GM12801 (cell line): Measurements from ENCODE around the gene IGFL1.

Experiments
- CTCF ChIP-seq: IDR thresholded peaks from one replicate; pipeline ENCODE4 v1.5.1; 2011; ENCODE audit warnings: control low read depth; ENCODE audit not compliant: insufficient read length; ENCODE audit errors: extremely low read depth

IGFL1 gene

GRCh38 chr19:46225558-46226004 is 4.0 kb upstream of the IGFL1 start:
- TF ChIP-seq CTCF, result no peak

GRCh38 chr19:46226438-46226973 is 3.0 kb upstream of the IGFL1 start:
- TF ChIP-seq CTCF, result no peak

- no peak for TF ChIP-seq CTCF
Measured at GRCh38 chr19:46232029-46232428, 2.5 kb downstream of the IGFL1 start.

GRCh38 chr19:46232468-46232867 is 2.9 kb downstream of the IGFL1 start:
- TF ChIP-seq CTCF, result no peak

GRCh38 chr19:46232938-46233621 is 3.5 kb downstream of the IGFL1 start:
- no peak for TF ChIP-seq CTCF

GRCh38 chr19:46239193-46240024 is 9.9 kb downstream of the IGFL1 start:
- no peak for TF ChIP-seq CTCF

GRCh38 chr19:46240693-46241092 is 11.2 kb downstream of the IGFL1 start:
- TF ChIP-seq CTCF, result no peak
